ENCODE results near the gene RBM44. TPM values are rescaled to one million over a fixed set of nuclear protein-coding genes. Genes with fewer than 3 reads are reported as not detected.

Gene RBM44, protein sequence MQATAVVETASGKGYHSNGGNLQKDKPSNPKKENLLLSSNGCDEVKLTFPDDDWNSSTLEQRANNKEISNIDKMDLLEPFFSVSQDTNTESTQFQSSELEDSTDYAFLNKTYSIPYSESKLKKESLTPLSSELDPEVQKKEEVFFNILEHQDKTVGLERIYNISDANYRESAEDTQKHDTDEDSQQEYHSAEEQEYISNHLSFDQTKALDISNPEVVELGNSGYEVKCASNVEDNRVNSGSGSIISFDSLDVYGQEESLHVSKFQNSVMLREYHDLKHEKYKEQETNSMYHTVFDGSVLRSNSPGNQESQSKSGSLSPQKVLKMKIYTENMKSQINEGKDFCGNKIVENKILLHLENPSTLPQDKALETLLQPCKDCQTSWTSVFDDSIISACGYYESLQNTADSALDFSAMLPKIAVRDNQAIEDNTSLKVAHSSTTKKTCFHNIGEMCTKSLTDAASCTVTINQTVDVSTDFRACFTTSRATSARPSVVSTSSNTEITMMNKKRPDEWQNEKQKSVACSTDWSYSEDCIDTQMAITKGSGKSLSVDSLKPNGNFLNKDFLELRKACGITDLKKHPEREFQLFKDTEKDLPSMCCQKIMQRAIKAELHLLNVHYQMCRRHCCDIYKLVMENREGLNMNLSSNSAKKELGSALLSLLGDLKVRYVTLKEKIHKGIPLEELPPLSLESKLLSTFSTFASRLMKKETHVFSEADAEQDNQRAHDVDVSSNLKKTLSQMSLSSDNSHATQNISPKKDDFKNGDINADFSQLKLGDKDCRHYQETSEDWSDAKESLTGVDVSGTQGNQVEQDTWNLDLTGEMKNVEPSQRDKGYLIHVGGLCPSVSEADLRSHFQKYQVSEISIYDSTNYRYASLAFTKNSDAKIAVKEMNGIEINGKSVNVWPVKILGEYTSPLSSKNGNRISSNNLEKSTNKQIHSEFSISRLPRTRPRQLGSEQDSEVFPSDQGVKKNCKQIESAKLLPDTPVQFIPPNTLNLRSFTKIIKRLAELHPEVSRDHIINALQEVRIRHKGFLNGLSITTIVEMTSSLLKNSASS
- total RNA-seq (under 1 TPM; 0.09 to 0.75 TPM), polyA plus RNA-seq (under 1 TPM; 0.02 to 0.21 TPM)

- no peaks in the 10 kb centered on the region for H3K27me3 ChIP-seq (ENCODE audit: control insufficient read depth in 4 of 4, insufficient read depth in 4 of 4, low read length in 3 of 4)
- H3K9ac ChIP-seq (ENCODE audit: low read depth in 1 of 2, low read length in 2 of 2) = no peak within 1 kb of the TSS
- H3K9me3 ChIP-seq (ENCODE audit: control insufficient read depth in 4 of 4, low read length in 3 of 4) = peaks cover 0 to 6% (median 4%) of the 10 kb centered on the region in 4 donors
- no peak within 1 kb of the TSS for H3K4me3 ChIP-seq (ENCODE audit: low read depth in 1 of 3, low read length in 3 of 3)
- TF ChIP-seq, protein P1, sequence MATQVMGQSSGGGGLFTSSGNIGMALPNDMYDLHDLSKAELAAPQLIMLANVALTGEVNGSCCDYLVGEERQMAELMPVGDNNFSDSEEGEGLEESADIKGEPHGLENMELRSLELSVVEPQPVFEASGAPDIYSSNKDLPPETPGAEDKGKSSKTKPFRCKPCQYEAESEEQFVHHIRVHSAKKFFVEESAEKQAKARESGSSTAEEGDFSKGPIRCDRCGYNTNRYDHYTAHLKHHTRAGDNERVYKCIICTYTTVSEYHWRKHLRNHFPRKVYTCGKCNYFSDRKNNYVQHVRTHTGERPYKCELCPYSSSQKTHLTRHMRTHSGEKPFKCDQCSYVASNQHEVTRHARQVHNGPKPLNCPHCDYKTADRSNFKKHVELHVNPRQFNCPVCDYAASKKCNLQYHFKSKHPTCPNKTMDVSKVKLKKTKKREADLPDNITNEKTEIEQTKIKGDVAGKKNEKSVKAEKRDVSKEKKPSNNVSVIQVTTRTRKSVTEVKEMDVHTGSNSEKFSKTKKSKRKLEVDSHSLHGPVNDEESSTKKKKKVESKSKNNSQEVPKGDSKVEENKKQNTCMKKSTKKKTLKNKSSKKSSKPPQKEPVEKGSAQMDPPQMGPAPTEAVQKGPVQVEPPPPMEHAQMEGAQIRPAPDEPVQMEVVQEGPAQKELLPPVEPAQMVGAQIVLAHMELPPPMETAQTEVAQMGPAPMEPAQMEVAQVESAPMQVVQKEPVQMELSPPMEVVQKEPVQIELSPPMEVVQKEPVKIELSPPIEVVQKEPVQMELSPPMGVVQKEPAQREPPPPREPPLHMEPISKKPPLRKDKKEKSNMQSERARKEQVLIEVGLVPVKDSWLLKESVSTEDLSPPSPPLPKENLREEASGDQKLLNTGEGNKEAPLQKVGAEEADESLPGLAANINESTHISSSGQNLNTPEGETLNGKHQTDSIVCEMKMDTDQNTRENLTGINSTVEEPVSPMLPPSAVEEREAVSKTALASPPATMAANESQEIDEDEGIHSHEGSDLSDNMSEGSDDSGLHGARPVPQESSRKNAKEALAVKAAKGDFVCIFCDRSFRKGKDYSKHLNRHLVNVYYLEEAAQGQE (IDR thresholded peaks at IDR 0.05) = no peak
- TF ChIP-seq YY1 (IDR thresholded peaks at IDR 0.05) = no peak
- TF ChIP-seq, protein P2, sequence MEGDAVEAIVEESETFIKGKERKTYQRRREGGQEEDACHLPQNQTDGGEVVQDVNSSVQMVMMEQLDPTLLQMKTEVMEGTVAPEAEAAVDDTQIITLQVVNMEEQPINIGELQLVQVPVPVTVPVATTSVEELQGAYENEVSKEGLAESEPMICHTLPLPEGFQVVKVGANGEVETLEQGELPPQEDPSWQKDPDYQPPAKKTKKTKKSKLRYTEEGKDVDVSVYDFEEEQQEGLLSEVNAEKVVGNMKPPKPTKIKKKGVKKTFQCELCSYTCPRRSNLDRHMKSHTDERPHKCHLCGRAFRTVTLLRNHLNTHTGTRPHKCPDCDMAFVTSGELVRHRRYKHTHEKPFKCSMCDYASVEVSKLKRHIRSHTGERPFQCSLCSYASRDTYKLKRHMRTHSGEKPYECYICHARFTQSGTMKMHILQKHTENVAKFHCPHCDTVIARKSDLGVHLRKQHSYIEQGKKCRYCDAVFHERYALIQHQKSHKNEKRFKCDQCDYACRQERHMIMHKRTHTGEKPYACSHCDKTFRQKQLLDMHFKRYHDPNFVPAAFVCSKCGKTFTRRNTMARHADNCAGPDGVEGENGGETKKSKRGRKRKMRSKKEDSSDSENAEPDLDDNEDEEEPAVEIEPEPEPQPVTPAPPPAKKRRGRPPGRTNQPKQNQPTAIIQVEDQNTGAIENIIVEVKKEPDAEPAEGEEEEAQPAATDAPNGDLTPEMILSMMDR (IDR thresholded peaks at IDR 0.05; ENCODE audit: low read depth, low read length, missing input control) = no peak
- TF ChIP-seq FOXA2 (IDR thresholded peaks at IDR 0.05) = no peak
- TF ChIP-seq JUND (IDR thresholded peaks at IDR 0.05) = no peak
- TF ChIP-seq RXRA (IDR thresholded peaks at IDR 0.05) = no peak
- TF ChIP-seq, protein P3, sequence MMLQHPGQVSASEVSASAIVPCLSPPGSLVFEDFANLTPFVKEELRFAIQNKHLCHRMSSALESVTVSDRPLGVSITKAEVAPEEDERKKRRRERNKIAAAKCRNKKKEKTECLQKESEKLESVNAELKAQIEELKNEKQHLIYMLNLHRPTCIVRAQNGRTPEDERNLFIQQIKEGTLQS (IDR thresholded peaks at IDR 0.05) = no peak
- TF ChIP-seq GABPA (IDR thresholded peaks at IDR 0.05 in 1 of 2, conservative IDR thresholded peaks at IDR 0.05 in 1 of 2) = no peak
- no peak for TF ChIP-seq NR2F2 (IDR thresholded peaks at IDR 0.05)
- no peak for TF ChIP-seq RAD21 (IDR thresholded peaks at IDR 0.05)
- WGBS = 74% methylated on average over 84 of the region's 84 CpGs
- no peak for DNase-seq (ENCODE audit: low spot score)
- H3K4me1 ChIP-seq (ENCODE audit: control insufficient read depth in 4 of 4, insufficient read depth in 4 of 4, low read length in 3 of 4) = no peaks in the 10 kb centered on the region
- no peaks in the 10 kb centered on the region for H3K36me3 ChIP-seq (ENCODE audit: control insufficient read depth in 4 of 4, insufficient read depth in 3 of 4, low read depth in 1 of 4, low read length in 3 of 4)
- no peak within 1 kb of the TSS for H3K27ac ChIP-seq (ENCODE audit: low read depth in 1 of 2, low read length in 2 of 2)
Measured at GRCh38 chr2:237798236-237799059, at the start of gene RBM44. Gene RBM44, plus strand, starts transcription at chr2:237798779. Its CDS starts 14,831 bp downstream, at chr2:237813610.

DNA sequence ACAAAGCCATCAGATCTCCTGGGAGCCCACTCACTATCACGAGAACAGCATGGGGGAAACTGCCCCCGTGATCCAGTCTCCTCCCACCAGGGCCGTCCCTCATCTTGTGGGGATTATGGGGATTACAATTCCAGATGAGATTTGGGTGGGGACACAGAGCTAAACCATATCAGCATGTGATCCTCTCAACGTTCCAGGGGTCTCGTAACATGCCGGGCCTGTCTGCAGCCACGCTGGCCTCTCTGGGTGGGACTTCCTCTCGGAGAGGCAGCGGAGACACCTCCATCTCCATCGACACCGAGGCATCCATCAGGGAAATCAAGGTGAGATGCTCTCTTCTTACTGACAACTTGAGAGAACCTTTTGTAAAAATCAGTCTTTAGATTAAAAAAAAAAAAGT lies 49.6 kb upstream of the RBM44 start:
- no peak overlapping the region for H3K4me3 ChIP-seq (ENCODE audit: low read depth in 1 of 3, low read length in 3 of 3)
- H3K27ac ChIP-seq (ENCODE audit: low read depth in 1 of 2, low read length in 2 of 2) = no peak overlapping the region
- H3K36me3 ChIP-seq (ENCODE audit: control insufficient read depth in 4 of 4, insufficient read depth in 3 of 4, low read depth in 1 of 4, low read length in 3 of 4) = peaks cover 4 to 31% (median 22%) of the 10 kb centered on the region in 4 donors
- H3K4me1 ChIP-seq (ENCODE audit: control insufficient read depth in 4 of 4, insufficient read depth in 4 of 4, low read length in 3 of 4) = peaks cover 6 to 13% (median 9%) of the 10 kb centered on the region in 4 donors
- 97% methylated on average over 11 of the region's 11 CpGs for WGBS
- no peaks in the 10 kb centered on the region for H3K9me3 ChIP-seq (ENCODE audit: control insufficient read depth in 4 of 4, low read length in 3 of 4)
- DNase-seq (ENCODE audit: low spot score) = no peak
- no peak overlapping the region for H3K9ac ChIP-seq (ENCODE audit: low read depth in 1 of 2, low read length in 2 of 2)
- H3K27me3 ChIP-seq (ENCODE audit: control insufficient read depth in 4 of 4, insufficient read depth in 4 of 4, low read length in 3 of 4) = no peaks in the 10 kb centered on the region
- TF ChIP-seq FOXA2 (IDR thresholded peaks at IDR 0.05) (no peak), HNF4A (conservative IDR thresholded peaks at IDR 0.05) (no peak), YY1 (IDR thresholded peaks at IDR 0.05) (no peak), SP1 (IDR thresholded peaks at IDR 0.05) (no peak), RAD21 (IDR thresholded peaks at IDR 0.05) (no peak)
- TF ChIP-seq, protein P4, sequence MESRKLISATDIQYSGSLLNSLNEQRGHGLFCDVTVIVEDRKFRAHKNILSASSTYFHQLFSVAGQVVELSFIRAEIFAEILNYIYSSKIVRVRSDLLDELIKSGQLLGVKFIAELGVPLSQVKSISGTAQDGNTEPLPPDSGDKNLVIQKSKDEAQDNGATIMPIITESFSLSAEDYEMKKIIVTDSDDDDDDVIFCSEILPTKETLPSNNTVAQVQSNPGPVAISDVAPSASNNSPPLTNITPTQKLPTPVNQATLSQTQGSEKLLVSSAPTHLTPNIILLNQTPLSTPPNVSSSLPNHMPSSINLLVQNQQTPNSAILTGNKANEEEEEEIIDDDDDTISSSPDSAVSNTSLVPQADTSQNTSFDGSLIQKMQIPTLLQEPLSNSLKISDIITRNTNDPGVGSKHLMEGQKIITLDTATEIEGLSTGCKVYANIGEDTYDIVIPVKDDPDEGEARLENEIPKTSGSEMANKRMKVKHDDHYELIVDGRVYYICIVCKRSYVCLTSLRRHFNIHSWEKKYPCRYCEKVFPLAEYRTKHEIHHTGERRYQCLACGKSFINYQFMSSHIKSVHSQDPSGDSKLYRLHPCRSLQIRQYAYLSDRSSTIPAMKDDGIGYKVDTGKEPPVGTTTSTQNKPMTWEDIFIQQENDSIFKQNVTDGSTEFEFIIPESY (IDR thresholded peaks at IDR 0.05) = no peak
- TF ChIP-seq, protein P1 (IDR thresholded peaks at IDR 0.05) = no peak
